IMR-90 (cell line): ENCODE results near the gene ALDOB. TPM values are rescaled to one million over a fixed set of nuclear protein-coding genes. Genes with fewer than 3 reads are reported as not detected.

ENCODE experiments used
- ATAC-seq: fragments of 200-7000 bp; cut with Tn5 transposase; 2 replicates; pipeline ENCODE4 v1.9.1; 2020; ENCODE audit warnings: low read depth, mild to moderate bottlenecking, moderate library complexity
- BruUV-seq: library from RNA; stranded (reverse); fragments of 400-500 nt; replicated peaks from 2 replicates; lab custom pipeline; 2021; lab: Mats Ljungman, UMichigan
- CTCF ChIA-PET: fragments of 300-600 bp; formaldehyde crosslinking; extraction: SDS; loops from one replicate; lab custom pipeline; 2021; ENCODE audit warnings: antibody characterized with exemption; lab: Yijun Ruan, JAX
- POLR2A ChIA-PET: fragments of 300-600 bp; sonication (Branson Sonifier 250); formaldehyde crosslinking; loops from one replicate; lab custom pipeline; 2022; ENCODE audit warnings: antibody characterized with exemption; ENCODE audit not compliant: unreplicated experiment; lab: Charles Lee
- DNase-seq: peaks from one replicate; pipeline ENCODE4 v3.0.0; 2013
- H2AFZ ChIP-seq: replicated peaks from 2 replicates; pipeline ENCODE3; 2013; ENCODE audit warnings: low read length, mild to moderate bottlenecking; ENCODE audit not compliant: poor library complexity
- H2AK5ac ChIP-seq: 2 replicates; pipeline ENCODE4 v1.6.1; 2013; ENCODE audit warnings: low read depth, low read length, inconsistent platforms
- H2AK9ac ChIP-seq: replicated peaks from 2 replicates; pipeline ENCODE3; 2013; ENCODE audit warnings: mild to moderate bottlenecking, low read depth, low read length, moderate library complexity; ENCODE audit not compliant: poor library complexity
- H2BK120ac ChIP-seq: 2 replicates; pipeline ENCODE4 v1.6.1; 2013; ENCODE audit warnings: low read depth, low read length, inconsistent platforms
- H2BK15ac ChIP-seq: 3 replicates; pipeline ENCODE4 v1.6.1; 2013; ENCODE audit warnings: low read depth, low read length, inconsistent platforms
- H2BK20ac ChIP-seq: 2 replicates; pipeline ENCODE4 v1.6.1; 2013; ENCODE audit warnings: low read depth, mild to moderate bottlenecking, inconsistent platforms, low read length, moderate library complexity
- H2BK5ac ChIP-seq: 2 replicates; pipeline ENCODE4 v1.6.1; 2013; ENCODE audit warnings: mild to moderate bottlenecking, low read depth, low read length, inconsistent platforms; ENCODE audit not compliant: poor library complexity, severe bottlenecking
- H3K14ac ChIP-seq: replicated peaks from 2 replicates; pipeline ENCODE4 v1.6.1; 2013; ENCODE audit warnings: low read depth, low read length, inconsistent platforms
- H3K18ac ChIP-seq: 2 replicates; pipeline ENCODE4 v1.6.1; 2013; ENCODE audit warnings: low read depth, low read length, control low read depth
- H3K23ac ChIP-seq: 2 replicates; pipeline ENCODE4 v1.6.1; 2013; ENCODE audit warnings: low read depth, low read length, inconsistent platforms
- H3K27ac ChIP-seq: 2 replicates; pipeline ENCODE4 v1.5.1; 2013; ENCODE audit warnings: mild to moderate bottlenecking, control low read depth, low read length; ENCODE audit not compliant: insufficient read depth
- H3K27me3 ChIP-seq: 2 replicates; pipeline ENCODE4 v1.6.1; 2013; ENCODE audit warnings: low read length; ENCODE audit not compliant: control insufficient read depth, insufficient read depth
- H3K36me3 ChIP-seq: 2 replicates; pipeline ENCODE4 v1.6.1; 2013; ENCODE audit warnings: low read length, mixed read lengths; ENCODE audit not compliant: control insufficient read depth, insufficient read depth
- H3K4ac ChIP-seq: 2 replicates; pipeline ENCODE4 v1.6.1; 2013; ENCODE audit warnings: low read depth, low read length, inconsistent platforms
- H3K4me1 ChIP-seq: 2 replicates; pipeline ENCODE4 v1.6.1; 2013; ENCODE audit warnings: low read length, mixed read lengths; ENCODE audit not compliant: control insufficient read depth, insufficient read depth
- H3K4me2 ChIP-seq: 2 replicates; pipeline ENCODE4 v1.6.1; 2013; ENCODE audit warnings: low read depth, mild to moderate bottlenecking, control low read depth, low read length, moderate library complexity
- H3K4me3 ChIP-seq: 2 replicates; pipeline ENCODE4 v1.5.1; 2013; ENCODE audit warnings: low read depth, mild to moderate bottlenecking, control low read depth, low read length, moderate library complexity; ENCODE audit not compliant: insufficient read depth
- H3K56ac ChIP-seq: 2 replicates; pipeline ENCODE4 v1.6.1; 2013; ENCODE audit warnings: low read length, inconsistent platforms; ENCODE audit not compliant: insufficient read depth; ENCODE audit errors: extremely low read depth
- H3K79me1 ChIP-seq, 2 experiments: 2 replicates each; pipeline ENCODE4 v1.6.1; 2013; ENCODE audit warnings: low read length in 2 of 2, inconsistent platforms in 1 of 2, low read depth in 1 of 2
- H3K9ac ChIP-seq: 2 replicates; pipeline ENCODE4 v1.6.1; 2013; ENCODE audit warnings: low read depth, low read length, control low read depth
- H3K9me1 ChIP-seq: 2 replicates; pipeline ENCODE4 v1.6.1; 2013; ENCODE audit warnings: low read length, inconsistent platforms; ENCODE audit not compliant: insufficient read depth
- H3K9me3 ChIP-seq: 2 replicates; pipeline ENCODE4 v1.6.1; 2013; ENCODE audit warnings: low read length; ENCODE audit not compliant: control insufficient read depth, insufficient read depth
- H4K20me1 ChIP-seq: 2 replicates; pipeline ENCODE4 v1.6.1; 2013; ENCODE audit warnings: low read length, inconsistent platforms; ENCODE audit not compliant: insufficient read depth
- H4K5ac ChIP-seq: 2 replicates; pipeline ENCODE4 v1.6.1; 2013; ENCODE audit warnings: mild to moderate bottlenecking, low read depth, low read length, control low read depth
- H4K8ac ChIP-seq, 2 experiments: 2 replicates each; pipeline ENCODE4 v1.6.1; 2013; ENCODE audit warnings: low read depth in 2 of 2, low read length in 2 of 2, control low read depth in 1 of 2, inconsistent platforms in 1 of 2
- H4K91ac ChIP-seq: 2 replicates; pipeline ENCODE4 v1.6.1; 2013; ENCODE audit warnings: low read depth, low read length, inconsistent platforms; ENCODE audit not compliant: insufficient read depth
- BHLHE40 ChIP-seq: fragments of 150-350 bp; IDR thresholded peaks from 2 replicates; pipeline ENCODE4 v1.6.1; 2016; ENCODE audit warnings: mild to moderate bottlenecking, low read depth, low read length
- CEBPB ChIP-seq: IDR thresholded peaks from 2 replicates; pipeline ENCODE4 v1.6.1; 2012; ENCODE audit warnings: low read depth, low read length, improper control_type of control experiment
- CHD1 ChIP-seq: IDR thresholded peaks from 2 replicates; pipeline ENCODE4 v1.6.1; 2012; ENCODE audit warnings: low read depth, low read length, improper control_type of control experiment
- FOS ChIP-seq: fragments of 150-350 bp; IDR thresholded peaks from 2 replicates; pipeline ENCODE4 v1.6.1; 2016; ENCODE audit warnings: low read depth, low read length
- MAZ ChIP-seq: IDR thresholded peaks from 2 replicates; pipeline ENCODE4 v1.6.1; 2012; ENCODE audit warnings: low read depth, mild to moderate bottlenecking, low read length, improper control_type of control experiment, moderate library complexity, borderline replicate concordance
- MXI1 ChIP-seq: IDR thresholded peaks from 2 replicates; pipeline ENCODE4 v1.6.1; 2012; ENCODE audit warnings: low read depth, mild to moderate bottlenecking, low read length, moderate library complexity, borderline replicate concordance
- NFE2L2 ChIP-seq: fragments of 150-350 bp; IDR thresholded peaks from 2 replicates; pipeline ENCODE4 v1.6.1; 2016; ENCODE audit warnings: low read depth, mild to moderate bottlenecking, low read length
- RAD21 ChIP-seq: IDR thresholded peaks from 2 replicates; pipeline ENCODE4 v1.6.1; 2012; ENCODE audit warnings: low read length, improper control_type of control experiment
- RCOR1 ChIP-seq: IDR thresholded peaks from 2 replicates; pipeline ENCODE4 v1.6.1; 2012; ENCODE audit warnings: mild to moderate bottlenecking, low read length, improper control_type of control experiment; ENCODE audit not compliant: insufficient replicate concordance
- SMC3 ChIP-seq: fragments of 150-350 bp; IDR thresholded peaks from 2 replicates; pipeline ENCODE4 v1.6.1; 2016; ENCODE audit warnings: low read depth, mild to moderate bottlenecking, antibody characterized with exemption, low read length, moderate library complexity
- WGBS, 2 experiments: methylation state at CpG; one replicate each; pipeline versions ENCODE4 v1.1.5 to v1.1.7; 2013; ENCODE audit warnings: missing lambda C conversion rate in 2 of 2; ENCODE audit not compliant: insufficient read length in 1 of 2; ENCODE audit errors: extremely low coverage in 2 of 2; 5-methylcytosine and 5-hydroxymethylcytosine counted together
- dilution Hi-C: fragments of 300-500 bp; cut with HindIII; formaldehyde crosslinking; loops from one replicate; pipeline ENCODE4 v1.14.3; 2018; ENCODE audit warnings: low sequenced_read_pairs; ENCODE audit not compliant: unreplicated experiment
- in situ Hi-C: fragments of 300-500 bp; cut with MboI; formaldehyde crosslinking; loops from 3 replicates; pipeline ENCODE4 v1.14.3; 2019; ENCODE audit warnings: low sequenced_read_pairs, inconsistent platforms, mixed read lengths
- intact Hi-C: fragments of 100-400 bp; cut with micrococcal nuclease; formaldehyde crosslinking; loops from 2 replicates; pipeline ENCODE4 v1.10.0; 2022
- polyA plus RNA-seq, 3 experiments: library from polyadenylated mRNA; depleted of rRNA; stranded (reverse); fragments of >200 nt; gene quantifications; 2 replicates each; pipeline ENCODE4 v1.2.3, GENCODE V29; 2012; ENCODE audit warnings: low replicate concordance in 1 of 3
- total RNA-seq: library from RNA; depleted of rRNA; stranded (reverse); fragments of >200 nt; gene quantifications from 2 replicates; pipeline ENCODE4 v1.2.3, GENCODE V29; 2012
- TF ChIP-seq, protein P1 (sequence below): fragments of 150-350 bp; IDR thresholded peaks from 2 replicates; pipeline ENCODE4 v1.6.1; 2016; ENCODE audit warnings: low read depth, mild to moderate bottlenecking, low read length, moderate library complexity, borderline replicate concordance
- TF ChIP-seq, protein P2 (sequence below): conservative IDR thresholded peaks from 2 replicates; pipeline ENCODE4 v1.5.1; 2012; ENCODE audit warnings: mild to moderate bottlenecking, low read depth, low read length, improper control_type of control experiment
- TF ChIP-seq, protein P3 (sequence below): fragments of 150-350 bp; IDR thresholded peaks from 2 replicates; pipeline ENCODE4 v1.6.1; 2017; ENCODE audit warnings: mild to moderate bottlenecking, antibody characterized with exemption, low read length, low read depth

The ALDOB gene
- total and polyA plus RNA-seq, 2 of the 4 experiments (the other 2 are of a cell fraction) = not detected

DNA sequence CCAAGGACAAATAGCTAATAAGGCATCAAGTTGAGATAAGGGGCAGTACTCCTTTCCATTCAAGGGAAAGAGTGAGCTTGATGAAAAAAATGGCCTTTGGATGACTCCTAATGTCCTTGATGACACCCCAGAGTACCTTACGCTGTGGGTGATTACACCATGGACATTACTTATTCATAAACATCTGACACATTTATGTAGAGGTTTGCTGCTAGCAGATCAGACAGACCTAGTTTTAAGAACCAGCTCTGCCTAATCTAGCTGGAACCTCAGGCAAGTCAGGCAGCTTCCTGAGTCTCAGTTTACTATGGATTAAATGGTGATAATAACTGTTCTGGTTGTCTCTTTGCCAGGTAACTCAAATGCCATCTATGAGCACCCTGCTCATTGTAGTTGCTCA lies 2.8 kb downstream of the ALDOB start:
- Histone ChIP-seq H3K27ac (no peak overlapping the region), H3K79me1 (no peaks in the 10 kb centered on the region), H4K5ac (no peak overlapping the region), H3K4me1 (no peaks in the 10 kb centered on the region), H2AK9ac (no peak overlapping the region), H4K91ac (no peak overlapping the region), H2BK15ac (no peak overlapping the region), H3K9me1 (no peaks in the 10 kb centered on the region), H4K8ac (no peak overlapping the region), H3K56ac (no peak overlapping the region), H2BK20ac (no peak overlapping the region), H3K36me3 (no peaks in the 10 kb centered on the region), H3K9me3 (no peaks in the 10 kb centered on the region), H2BK5ac (no peak overlapping the region), H3K27me3 (peaks cover 2% of the 10 kb centered on the region; the same call in 1 of the 2 replicates), H3K9ac (no peak overlapping the region), H3K18ac (no peak overlapping the region), H2BK120ac (no peak overlapping the region), H2AFZ (no peak overlapping the region), H3K14ac (no peak overlapping the region), H4K20me1 (no peaks in the 10 kb centered on the region), H3K23ac (no peak overlapping the region), H2AK5ac (no peak overlapping the region), H3K4me2 (no peak overlapping the region), H3K4ac (no peak overlapping the region), H3K4me3 (no peak overlapping the region)
- POLR2A ChIA-PET = no interaction called here
- no peak for TF ChIP-seq RCOR1
- TF ChIP-seq, protein P1, sequence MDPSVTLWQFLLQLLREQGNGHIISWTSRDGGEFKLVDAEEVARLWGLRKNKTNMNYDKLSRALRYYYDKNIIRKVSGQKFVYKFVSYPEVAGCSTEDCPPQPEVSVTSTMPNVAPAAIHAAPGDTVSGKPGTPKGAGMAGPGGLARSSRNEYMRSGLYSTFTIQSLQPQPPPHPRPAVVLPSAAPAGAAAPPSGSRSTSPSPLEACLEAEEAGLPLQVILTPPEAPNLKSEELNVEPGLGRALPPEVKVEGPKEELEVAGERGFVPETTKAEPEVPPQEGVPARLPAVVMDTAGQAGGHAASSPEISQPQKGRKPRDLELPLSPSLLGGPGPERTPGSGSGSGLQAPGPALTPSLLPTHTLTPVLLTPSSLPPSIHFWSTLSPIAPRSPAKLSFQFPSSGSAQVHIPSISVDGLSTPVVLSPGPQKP = no peak
- no peak for TF ChIP-seq RAD21
- no peak for TF ChIP-seq MAZ
- TF ChIP-seq BHLHE40 = no peak
- no peak for TF ChIP-seq SMC3
- no peak for TF ChIP-seq MXI1
- TF ChIP-seq NFE2L2 = no peak
- TF ChIP-seq, protein P2, sequence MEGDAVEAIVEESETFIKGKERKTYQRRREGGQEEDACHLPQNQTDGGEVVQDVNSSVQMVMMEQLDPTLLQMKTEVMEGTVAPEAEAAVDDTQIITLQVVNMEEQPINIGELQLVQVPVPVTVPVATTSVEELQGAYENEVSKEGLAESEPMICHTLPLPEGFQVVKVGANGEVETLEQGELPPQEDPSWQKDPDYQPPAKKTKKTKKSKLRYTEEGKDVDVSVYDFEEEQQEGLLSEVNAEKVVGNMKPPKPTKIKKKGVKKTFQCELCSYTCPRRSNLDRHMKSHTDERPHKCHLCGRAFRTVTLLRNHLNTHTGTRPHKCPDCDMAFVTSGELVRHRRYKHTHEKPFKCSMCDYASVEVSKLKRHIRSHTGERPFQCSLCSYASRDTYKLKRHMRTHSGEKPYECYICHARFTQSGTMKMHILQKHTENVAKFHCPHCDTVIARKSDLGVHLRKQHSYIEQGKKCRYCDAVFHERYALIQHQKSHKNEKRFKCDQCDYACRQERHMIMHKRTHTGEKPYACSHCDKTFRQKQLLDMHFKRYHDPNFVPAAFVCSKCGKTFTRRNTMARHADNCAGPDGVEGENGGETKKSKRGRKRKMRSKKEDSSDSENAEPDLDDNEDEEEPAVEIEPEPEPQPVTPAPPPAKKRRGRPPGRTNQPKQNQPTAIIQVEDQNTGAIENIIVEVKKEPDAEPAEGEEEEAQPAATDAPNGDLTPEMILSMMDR = no peak
- no peak for TF ChIP-seq FOS
- no peak for TF ChIP-seq CEBPB
- no peak for TF ChIP-seq CHD1
- TF ChIP-seq, protein P3, sequence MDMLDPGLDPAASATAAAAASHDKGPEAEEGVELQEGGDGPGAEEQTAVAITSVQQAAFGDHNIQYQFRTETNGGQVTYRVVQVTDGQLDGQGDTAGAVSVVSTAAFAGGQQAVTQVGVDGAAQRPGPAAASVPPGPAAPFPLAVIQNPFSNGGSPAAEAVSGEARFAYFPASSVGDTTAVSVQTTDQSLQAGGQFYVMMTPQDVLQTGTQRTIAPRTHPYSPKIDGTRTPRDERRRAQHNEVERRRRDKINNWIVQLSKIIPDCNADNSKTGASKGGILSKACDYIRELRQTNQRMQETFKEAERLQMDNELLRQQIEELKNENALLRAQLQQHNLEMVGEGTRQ = no peak
- in situ Hi-C loops = no loop called here
- no CpG with 5 or more reads among the region's 1 CpG for WGBS, 2 experiments
- intact Hi-C loops = no loop called here
- ATAC-seq = no peak
- dilution Hi-C loops = no loop called here
- CTCF ChIA-PET = interaction anchor here (1.2 kb wide), 1 partner anchor 97 kb away, joined by 3 read pairs; no protein-coding TSS in a partner anchor
- DNase-seq = no peak
- BruUV-seq = no TSS peak
